ENCODE results near the gene FRZB. TPM values are rescaled to one million over a fixed set of nuclear protein-coding genes. Genes with fewer than 3 reads are reported as not detected.

FRZB gene
- total RNA-seq, 1 donor from 2014 or later = 3.9 TPM

DNA sequence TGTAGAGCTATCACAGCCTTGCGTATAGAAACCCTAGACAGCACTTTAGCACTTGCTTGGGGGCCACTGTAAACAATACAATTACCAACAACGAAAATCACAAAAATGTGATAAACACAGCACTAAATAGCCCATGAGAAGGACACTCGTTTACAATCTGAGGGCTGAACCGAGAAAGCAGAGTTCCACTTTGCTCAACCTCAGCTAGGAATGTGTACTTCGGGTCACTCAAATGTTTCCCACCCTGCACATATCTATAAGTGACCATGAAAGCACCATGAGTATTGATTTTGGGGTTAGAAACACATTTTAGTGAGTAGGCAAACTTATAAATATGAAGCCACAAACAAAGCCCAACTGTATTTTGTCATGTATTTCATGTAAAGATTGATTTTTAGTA, 62.3 kb downstream of the FRZB start:
- DNase-seq (ENCODE audit: low spot score) = no peak

DNA sequence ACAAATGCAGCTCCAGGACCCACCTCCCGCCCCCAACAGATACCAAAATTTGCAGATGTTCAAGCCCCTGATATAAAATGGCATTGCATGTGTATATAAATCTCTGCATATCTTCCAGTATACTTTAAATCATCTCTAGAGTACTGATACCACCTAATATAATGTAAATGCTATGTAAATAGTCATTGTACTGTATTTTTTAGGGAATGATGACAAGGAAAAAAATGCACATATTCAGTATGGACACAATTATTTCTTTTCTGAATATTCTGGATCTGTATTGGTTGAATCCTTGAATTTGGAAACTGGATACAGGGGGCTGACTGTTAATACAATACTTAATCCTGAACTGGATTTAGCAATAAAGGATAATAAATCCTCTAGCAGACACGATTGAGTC, 67.7 kb downstream of the FRZB start:
- no peak for DNase-seq (ENCODE audit: low spot score)

DNA sequence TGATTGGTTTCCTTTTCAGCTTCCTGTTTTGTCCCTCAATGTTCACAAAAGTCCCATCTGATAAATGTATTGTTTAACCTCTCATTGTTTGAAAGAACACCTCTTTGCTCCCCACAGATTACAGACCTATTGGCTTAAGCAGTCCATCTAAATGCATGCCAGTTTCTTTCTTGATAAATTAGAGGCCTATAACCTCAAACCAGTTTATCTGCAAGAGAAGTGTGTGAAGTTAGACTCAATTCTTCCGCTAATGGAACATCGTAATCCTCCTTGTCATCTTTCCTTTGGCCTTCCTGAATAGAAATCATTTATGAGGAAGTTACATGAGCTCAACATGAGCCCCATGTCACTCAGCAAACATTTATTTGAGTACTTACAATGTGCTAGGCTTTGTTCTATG, 74.0 kb downstream of the FRZB start:
- DNase-seq (ENCODE audit: low spot score) = no peak

DNA sequence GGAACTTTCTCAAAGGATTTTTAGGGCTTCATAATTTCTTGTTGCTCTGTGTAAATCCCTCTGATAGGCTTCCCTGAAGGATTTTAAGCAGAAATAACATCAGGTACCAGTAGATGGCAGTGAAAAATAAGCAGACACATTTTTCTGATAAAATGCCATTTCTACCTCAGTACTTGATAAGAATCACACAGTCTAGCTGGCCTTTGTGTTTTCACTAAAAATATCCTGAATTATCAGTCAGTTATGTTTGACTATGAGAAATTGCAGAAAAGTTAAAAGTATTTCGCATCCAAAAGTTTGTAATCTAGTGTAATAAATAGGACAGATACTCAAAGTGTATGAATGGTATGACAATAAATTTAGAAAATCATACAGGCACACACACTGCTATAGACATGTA, 81.7 kb downstream of the FRZB start:
- DNase-seq (ENCODE audit: low spot score) = peak; percentile 54

DNA sequence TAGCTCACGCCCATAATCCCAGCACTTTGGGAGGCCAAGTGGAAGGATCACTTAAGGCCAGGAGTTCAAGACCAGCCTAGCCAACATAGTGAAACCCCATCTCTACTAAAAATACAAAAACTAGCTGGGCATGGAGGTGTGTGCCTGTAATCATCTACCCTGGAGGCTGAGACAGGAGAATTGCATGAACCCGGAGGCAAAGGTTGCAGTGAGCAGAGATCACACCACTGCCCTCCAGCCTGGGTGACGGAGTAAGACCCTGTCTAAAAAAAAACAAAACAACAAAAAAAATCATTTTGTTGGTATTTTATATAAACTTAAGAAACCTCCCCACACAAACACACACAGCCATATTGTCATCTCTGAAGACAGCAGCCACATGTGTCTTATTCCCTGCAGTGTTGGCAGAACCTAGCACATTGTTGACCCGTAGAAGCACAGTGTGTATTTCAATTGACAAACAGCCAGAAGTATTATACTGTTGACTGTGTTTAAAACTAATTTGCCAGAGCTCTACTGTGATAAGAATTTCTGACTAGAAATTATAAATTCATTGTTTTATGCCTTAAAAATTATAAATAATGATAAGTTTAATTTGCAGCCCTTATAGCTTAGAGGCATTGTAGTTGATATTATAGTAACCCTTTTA, 82.3 kb downstream of the FRZB start:
- DNase-seq (ENCODE audit: low spot score) = no peak

Other genes starting within 250 kb of the FRZB start
- gene DNAJC10, start 150.4 kb downstream of the FRZB start, total RNA-seq (ENCODE audit: insufficient read depth, low replicate concordance) = 89.8 TPM
- gene NCKAP1, start 171.8 kb upstream of the FRZB start, total RNA-seq (ENCODE audit: insufficient read depth, low replicate concordance) = 202 TPM
- 16.4 TPM for gene DUSP19, start 212.1 kb upstream of the FRZB start, total RNA-seq (ENCODE audit: insufficient read depth, low replicate concordance)

Data from umbilical cord (tissue), 2 donors.